HG02623 (cell line): ENCODE results near the gene GNAT1.
"Not testable (repeated sequence)": the region's sequence is repeated elsewhere in the genome, so short reads cannot be mapped to it uniquely, and the experiment has no call there.

Source experiments
- ATAC-seq: cut with Tn5 transposase; IDR thresholded peaks from one replicate; pipeline ENCODE4 v1.9.1; 2021; ENCODE audit warnings: moderate library complexity; ENCODE audit not compliant: unreplicated experiment

GNAT1 gene

GRCh38 chr3:50237754-50238548 lies 46.5 kb downstream of the GNAT1 start:
- peak; percentile 26 for ATAC-seq

- no peak for ATAC-seq
Measured at GRCh38 chr3:50238549-50239026, 47.2 kb downstream of the GNAT1 start.

GRCh38 chr3:50239649-50240048 lies 48.2 kb downstream of the GNAT1 start:
- ATAC-seq: no peak

GRCh38 chr3:50241163-50241562 lies 49.8 kb downstream of the GNAT1 start:
- ATAC-seq: no peak

GRCh38 chr3:50241713-50242380 lies 50.4 kb downstream of the GNAT1 start:
- no peak for ATAC-seq

- no peak for ATAC-seq
Measured at GRCh38 chr3:50242381-50242770, 51.0 kb downstream of the GNAT1 start.

- no peak for ATAC-seq
Measured at GRCh38 chr3:50242851-50243542, 51.6 kb downstream of the GNAT1 start.

- no peak for ATAC-seq
Measured at GRCh38 chr3:50243543-50243895, 52.1 kb downstream of the GNAT1 start.

GRCh38 chr3:50244813-50245212 lies 53.4 kb downstream of the GNAT1 start:
- ATAC-seq: not testable (repeated sequence)

GRCh38 chr3:50245251-50245745 lies 53.9 kb downstream of the GNAT1 start:
- no peak for ATAC-seq

GRCh38 chr3:50245831-50246516 lies 54.6 kb downstream of the GNAT1 start:
- ATAC-seq: peak; percentile 54

- ATAC-seq: peak; percentile 38
Measured at GRCh38 chr3:50246517-50246954, 55.1 kb downstream of the GNAT1 start.
